GM10266 (cell line): ENCODE results near the gene ADCY7.

Experiments used
- DNase-seq: peaks from one replicate; pipeline ENCODE4 v3.0.0; 2012; ENCODE audit errors: extremely low spot score
- CTCF ChIP-seq: IDR thresholded peaks from 2 replicates; pipeline ENCODE4 v1.5.1; 2012; ENCODE audit warnings: mild to moderate bottlenecking, low read depth; ENCODE audit not compliant: control insufficient read depth, insufficient read depth; ENCODE audit errors: missing control alignments

Gene ADCY7

DNA sequence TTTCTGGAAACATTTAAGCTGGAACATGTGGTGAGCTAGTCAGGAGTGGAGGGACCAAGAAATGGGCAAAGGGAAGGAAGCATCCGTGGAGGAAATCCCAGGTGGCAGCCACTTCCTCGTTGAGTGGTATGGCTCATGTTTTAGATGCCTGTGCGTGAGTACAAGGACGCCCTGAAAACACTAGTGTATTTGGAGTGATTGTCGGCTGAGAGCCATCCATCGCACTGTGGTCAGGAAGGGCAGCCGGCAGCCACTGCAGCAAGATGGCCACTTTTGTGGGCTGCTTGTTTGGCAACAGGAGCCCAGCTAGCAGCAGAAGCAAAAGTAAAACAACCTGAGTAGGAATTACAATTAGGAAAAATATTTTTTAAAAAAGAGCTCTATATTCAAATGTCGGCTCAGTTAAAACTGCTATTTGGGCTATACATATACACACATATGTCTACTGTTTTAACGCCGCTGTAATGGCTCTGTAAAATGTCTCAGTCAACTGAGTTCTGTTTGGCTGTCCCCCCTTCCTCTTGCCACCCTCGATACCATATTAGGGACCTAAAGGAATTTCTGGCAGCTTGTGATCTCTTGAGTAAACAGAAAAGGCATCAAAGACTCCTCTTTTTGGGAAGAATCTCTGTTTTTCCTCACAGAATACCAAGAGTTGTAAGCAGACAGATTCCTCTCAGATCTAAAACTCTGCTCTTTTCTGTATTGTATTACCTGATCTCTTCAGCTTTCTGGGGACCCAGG is 63.3 kb downstream of the ADCY7 start:
- DNase-seq = no peak
- no peak for TF ChIP-seq CTCF

DNA sequence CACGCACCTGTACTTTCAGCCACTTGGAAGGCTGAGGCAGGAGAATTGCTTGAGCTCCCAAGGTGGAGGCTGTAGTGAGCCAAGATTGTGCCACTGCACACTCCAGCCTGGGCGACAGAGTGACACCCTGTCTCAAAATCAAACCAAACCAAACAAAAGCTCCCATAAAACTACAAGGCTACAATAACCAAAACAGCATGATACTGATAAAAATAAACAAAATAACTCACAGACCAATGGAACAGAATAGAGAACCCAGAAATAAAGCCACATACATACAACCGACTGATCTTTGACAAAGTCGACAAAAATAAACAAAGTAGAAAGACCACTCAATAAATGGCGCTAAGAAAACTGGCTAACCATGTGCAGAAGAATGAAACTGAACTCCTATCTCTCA is 65.2 kb downstream of the ADCY7 start:
- no peak for DNase-seq
- no peak for TF ChIP-seq CTCF

DNA sequence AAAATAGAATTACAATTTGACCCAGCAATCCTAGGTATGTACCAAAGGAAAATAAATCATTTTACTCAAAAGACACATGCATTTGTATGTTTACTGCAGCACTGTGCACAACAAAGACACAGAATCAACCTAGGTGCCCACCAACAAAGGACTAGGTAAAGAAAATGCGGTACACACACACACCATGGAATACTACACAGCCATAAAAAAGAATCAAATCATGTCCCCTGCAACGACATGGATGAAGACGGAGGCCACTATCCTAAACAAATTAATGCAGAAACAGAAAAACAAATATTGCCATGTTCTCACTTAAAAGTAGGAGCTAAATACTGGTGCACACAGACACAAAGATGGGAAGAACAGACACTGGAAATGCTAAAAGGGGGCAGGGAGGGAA is 66.2 kb downstream of the ADCY7 start:
- TF ChIP-seq CTCF = no peak
- DNase-seq = no peak

DNA sequence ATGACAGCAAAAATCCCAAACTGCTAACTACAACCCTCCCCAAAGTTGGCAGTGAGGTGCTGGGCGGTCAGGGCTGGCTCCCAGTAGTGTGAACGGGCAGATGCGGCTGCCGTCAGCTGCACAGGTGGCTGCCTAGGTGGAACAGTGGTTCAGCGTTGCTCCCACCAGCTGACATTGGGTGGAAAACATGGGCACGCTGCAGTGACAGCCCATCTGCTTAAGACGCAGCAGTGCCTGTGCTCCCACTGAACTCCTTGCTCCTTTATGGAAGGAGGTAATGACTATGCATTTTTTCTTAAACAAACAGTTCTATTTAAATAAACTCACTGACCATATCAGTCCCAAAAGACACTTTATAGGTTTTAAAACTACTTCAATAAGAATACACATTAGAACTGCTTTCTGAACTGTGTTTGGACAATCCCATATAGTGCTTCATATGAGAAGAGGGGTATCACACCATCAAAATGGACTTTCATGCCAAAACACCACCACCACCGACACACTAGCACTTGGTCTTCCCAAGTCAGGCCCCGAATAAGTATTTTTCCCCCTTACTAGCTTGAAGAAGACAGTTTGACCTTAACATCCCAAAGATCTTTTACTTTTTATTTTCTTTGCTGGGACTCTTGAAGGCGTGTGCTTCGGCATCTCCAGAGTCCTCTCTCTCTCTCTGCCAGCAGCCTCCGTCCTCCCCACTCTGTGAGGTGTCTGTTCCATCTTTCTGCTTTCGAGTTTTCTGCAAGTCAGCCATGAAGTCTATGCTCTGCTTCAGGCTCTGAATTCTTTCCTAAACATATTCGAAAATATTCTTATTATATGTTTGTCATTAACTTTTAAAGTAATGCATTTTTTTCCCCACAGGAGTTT is 68.0 kb downstream of the ADCY7 start:
- TF ChIP-seq CTCF = no peak
- no peak for DNase-seq

DNA sequence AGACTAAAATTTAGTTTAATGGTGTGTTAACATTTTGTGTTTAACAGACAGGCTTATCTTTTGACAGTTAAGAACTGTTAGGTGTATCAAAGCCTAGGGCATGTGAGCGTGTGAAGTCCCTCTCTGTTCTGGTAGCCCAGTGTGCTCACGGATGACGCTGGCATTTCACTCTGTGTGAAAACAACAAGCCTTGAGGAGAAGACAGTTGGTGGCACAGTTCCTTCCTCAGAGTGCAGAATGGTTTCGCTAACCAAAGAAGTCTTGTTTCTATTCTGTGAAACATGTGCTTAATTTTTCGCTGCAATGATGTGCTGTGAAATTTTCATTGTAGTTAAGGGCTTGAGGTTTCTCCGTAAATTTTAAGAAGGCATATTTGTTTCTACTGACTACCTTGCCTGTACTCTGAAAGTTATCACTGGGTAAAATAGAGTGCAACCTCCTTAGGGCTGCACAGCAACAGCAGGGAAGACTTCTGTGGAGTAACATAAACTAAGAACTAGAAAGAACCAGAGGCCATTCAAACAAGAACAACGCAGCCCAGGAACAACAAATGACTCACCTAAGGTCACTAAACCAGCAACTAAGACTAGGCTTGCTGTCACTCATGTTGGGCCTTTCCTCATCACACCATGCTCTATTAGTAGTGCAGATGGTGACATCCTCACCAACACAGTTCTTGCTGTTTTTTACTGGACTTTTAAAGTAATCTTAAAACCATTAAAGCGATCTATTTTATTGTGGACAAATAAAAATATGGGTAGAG is 69.0 kb downstream of the ADCY7 start:
- no peak for TF ChIP-seq CTCF

DNA sequence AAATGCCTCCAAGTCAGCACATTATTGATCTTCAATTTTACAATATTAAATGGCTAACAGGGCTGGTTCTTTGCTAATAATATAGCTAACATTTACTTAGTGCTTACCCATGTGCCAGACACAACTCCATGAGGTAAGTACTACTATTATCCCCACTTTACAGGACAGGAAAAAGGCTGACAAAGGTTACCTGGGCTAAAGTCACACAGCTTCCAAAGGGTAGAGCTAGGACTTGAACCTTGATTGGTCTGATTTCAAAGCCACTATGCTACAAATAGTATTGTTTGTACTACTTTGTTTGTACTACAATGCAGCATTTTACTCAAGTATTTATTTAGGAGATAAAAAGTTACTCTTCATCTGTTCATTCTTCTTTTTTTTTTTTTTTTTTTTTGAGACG is 70.5 kb downstream of the ADCY7 start:
- no peak for DNase-seq
- no peak for TF ChIP-seq CTCF

More for the DNA sequence above, 69.0 kb downstream of the ADCY7 start:
- no peak for DNase-seq
